ENCODE data around the gene COL26A1.
"Not testable (repeated sequence)": the region's sequence is repeated elsewhere in the genome, so short reads cannot be mapped to it uniquely, and the experiment has no call there.

The COL26A1 gene

DNA sequence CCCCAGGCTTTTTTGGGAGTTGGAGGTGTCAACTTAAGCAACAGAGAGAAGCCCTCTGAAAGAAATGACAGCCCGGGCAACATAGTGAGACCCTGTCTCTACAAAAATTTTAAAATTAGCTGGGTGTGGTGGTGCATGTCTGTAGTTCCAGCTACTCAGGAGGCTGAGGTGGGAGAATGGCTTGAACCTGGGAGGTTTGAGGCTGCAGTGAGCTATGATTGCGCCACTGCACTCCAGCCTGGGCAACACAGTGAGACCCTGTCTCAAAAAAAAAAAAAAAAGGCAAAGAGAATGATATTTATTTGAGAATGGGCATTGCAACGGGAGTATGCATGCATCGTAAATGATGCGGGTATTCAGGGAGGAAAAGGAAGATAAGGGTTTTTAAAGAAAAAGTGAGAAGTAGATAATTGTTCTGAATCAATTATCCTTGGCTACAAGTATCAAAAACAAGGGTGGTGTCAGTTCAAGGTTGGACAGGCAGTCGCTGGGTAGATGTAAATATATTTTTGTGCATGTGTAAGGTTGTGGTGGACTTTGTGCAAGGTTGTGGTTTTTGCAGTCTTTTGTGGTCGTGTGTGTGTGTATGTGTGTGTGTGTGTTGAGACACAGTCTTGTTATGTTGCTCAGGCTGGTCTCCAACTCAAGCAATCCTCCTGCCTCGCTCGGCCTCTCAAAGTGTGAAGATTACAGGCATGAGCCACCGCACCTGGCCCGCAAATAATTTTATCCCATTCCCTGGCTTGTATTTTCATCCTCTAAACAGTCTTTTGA is 65.6 kb downstream of the COL26A1 start:
- Histone ChIP-seq H4K5ac (ENCODE audit: low read length) (no peak overlapping the region), H3K9ac (ENCODE audit: low read length) (no peak overlapping the region), H3K4me3 (ENCODE audit: low read length) (no peak overlapping the region), H2AK5ac (ENCODE audit: low read length) (no peak overlapping the region), H3K23ac (ENCODE audit: low read length) (no peak overlapping the region), H2BK120ac (ENCODE audit: low read depth, low read length) (no peak overlapping the region), H2BK5ac (ENCODE audit: low read length) (no peak overlapping the region), H3K79me1 (ENCODE audit: low read length) (no peaks in the 10 kb centered on the region), H3K4me2 (ENCODE audit: low read length) (no peak overlapping the region), H3K4ac (ENCODE audit: low read depth, low read length) (no peak overlapping the region), H3K56ac (ENCODE audit: low read length) (no peak overlapping the region), H3K36me3 (ENCODE audit: control insufficient read depth, insufficient read depth, low read length) (no peaks in the 10 kb centered on the region), H3K27me3 (ENCODE audit: insufficient read depth, low read length, poor library complexity) (no peaks in the 10 kb centered on the region), H4K8ac (ENCODE audit: low read depth, low read length) (no peak overlapping the region), H2BK15ac (replicated peaks; ENCODE audit: low read depth) (no peak overlapping the region), H3K79me2 (ENCODE audit: control insufficient read depth, insufficient read depth, low read length) (no peaks in the 10 kb centered on the region), H3K27ac (ENCODE audit: low read depth, low read length) (no peak overlapping the region), H3K18ac (ENCODE audit: low read length) (no peak overlapping the region), H3K4me1 (ENCODE audit: control insufficient read depth, low read depth, low read length) (no peaks in the 10 kb centered on the region)
- 100% methylated on average over 3 of the region's 11 CpGs for WGBS (ENCODE audit: extremely low coverage, insufficient coverage, low lambda C conversion rate)
- DNase-seq = no peak

- Histone ChIP-seq H3K36me3 (ENCODE audit: control insufficient read depth, insufficient read depth, low read length) (no peaks in the 10 kb centered on the region), H4K8ac (ENCODE audit: low read depth, low read length) (no peak overlapping the region), H3K4me1 (ENCODE audit: control insufficient read depth, low read depth, low read length) (peaks cover 4% of the 10 kb centered on the region), H3K4me2 (ENCODE audit: low read length) (no peak overlapping the region), H2BK15ac (replicated peaks; ENCODE audit: low read depth) (no peak overlapping the region), H4K5ac (ENCODE audit: low read length) (no peak overlapping the region), H2BK120ac (ENCODE audit: low read depth, low read length) (no peak overlapping the region), H3K79me2 (ENCODE audit: control insufficient read depth, insufficient read depth, low read length) (no peaks in the 10 kb centered on the region), H3K18ac (ENCODE audit: low read length) (no peak overlapping the region), H2AK5ac (ENCODE audit: low read length) (no peak overlapping the region), H3K4me3 (ENCODE audit: low read length) (no peak overlapping the region), H3K56ac (ENCODE audit: low read length) (no peak overlapping the region), H3K4ac (ENCODE audit: low read depth, low read length) (no peak overlapping the region), H3K23ac (ENCODE audit: low read length) (no peak overlapping the region), H3K27me3 (ENCODE audit: insufficient read depth, low read length, poor library complexity) (no peaks in the 10 kb centered on the region), H3K27ac (ENCODE audit: low read depth, low read length) (no peak overlapping the region), H3K9ac (ENCODE audit: low read length) (no peak overlapping the region), H2BK5ac (ENCODE audit: low read length) (no peak overlapping the region), H3K79me1 (ENCODE audit: low read length) (no peaks in the 10 kb centered on the region)
- DNase-seq = no peak
- no CpG with 5 or more reads among the region's 3 CpGs for WGBS (ENCODE audit: extremely low coverage, insufficient coverage, low lambda C conversion rate)
These were observed 69.6 kb downstream of the COL26A1 start for GRCh38 chr7:101432316-101432715.

GRCh38 chr7:101433688-101434087 is 71.0 kb downstream of the COL26A1 start:
- Histone ChIP-seq H2BK120ac (ENCODE audit: low read depth, low read length) (no peak overlapping the region), H3K27me3 (ENCODE audit: insufficient read depth, low read length, poor library complexity) (no peaks in the 10 kb centered on the region), H2BK5ac (ENCODE audit: low read length) (no peak overlapping the region), H3K4me3 (ENCODE audit: low read length) (no peak overlapping the region), H2BK15ac (replicated peaks; ENCODE audit: low read depth) (no peak overlapping the region), H3K4me1 (ENCODE audit: control insufficient read depth, low read depth, low read length) (peaks cover 4% of the 10 kb centered on the region), H3K18ac (ENCODE audit: low read length) (no peak overlapping the region), H4K5ac (ENCODE audit: low read length) (no peak overlapping the region), H3K4ac (ENCODE audit: low read depth, low read length) (no peak overlapping the region), H3K36me3 (ENCODE audit: control insufficient read depth, insufficient read depth, low read length) (no peaks in the 10 kb centered on the region), H2AK5ac (ENCODE audit: low read length) (no peak overlapping the region), H3K4me2 (ENCODE audit: low read length) (no peak overlapping the region), H4K8ac (ENCODE audit: low read depth, low read length) (no peak overlapping the region), H3K23ac (ENCODE audit: low read length) (no peak overlapping the region), H3K79me1 (ENCODE audit: low read length) (no peaks in the 10 kb centered on the region), H3K56ac (ENCODE audit: low read length) (no peak overlapping the region), H3K9ac (ENCODE audit: low read length) (no peak overlapping the region), H3K27ac (ENCODE audit: low read depth, low read length) (no peak overlapping the region), H3K79me2 (ENCODE audit: control insufficient read depth, insufficient read depth, low read length) (no peaks in the 10 kb centered on the region)
- WGBS (ENCODE audit: extremely low coverage, insufficient coverage, low lambda C conversion rate) = no CpG with 5 or more reads among the region's 4 CpGs
- no peak for DNase-seq

GRCh38 chr7:101434155-101434554 is 71.5 kb downstream of the COL26A1 start:
- not testable (repeated sequence) for H3K4ac ChIP-seq (ENCODE audit: low read depth, low read length); H3K4me2 ChIP-seq (ENCODE audit: low read length); H3K36me3 ChIP-seq (ENCODE audit: control insufficient read depth, insufficient read depth, low read length); H3K23ac ChIP-seq (ENCODE audit: low read length); H3K27me3 ChIP-seq (ENCODE audit: insufficient read depth, low read length, poor library complexity); H3K4me3 ChIP-seq (ENCODE audit: low read length); H3K4me1 ChIP-seq (ENCODE audit: control insufficient read depth, low read depth, low read length); H2BK15ac ChIP-seq (replicated peaks; ENCODE audit: low read depth); H3K79me2 ChIP-seq (ENCODE audit: control insufficient read depth, insufficient read depth, low read length); H2BK120ac ChIP-seq (ENCODE audit: low read depth, low read length); H3K27ac ChIP-seq (ENCODE audit: low read depth, low read length); H2BK5ac ChIP-seq (ENCODE audit: low read length); H3K9ac ChIP-seq (ENCODE audit: low read length); H3K18ac ChIP-seq (ENCODE audit: low read length); H4K5ac ChIP-seq (ENCODE audit: low read length); H4K8ac ChIP-seq (ENCODE audit: low read depth, low read length); H2AK5ac ChIP-seq (ENCODE audit: low read length); H3K56ac ChIP-seq (ENCODE audit: low read length); DNase-seq; H3K79me1 ChIP-seq (ENCODE audit: low read length)
- WGBS (ENCODE audit: extremely low coverage, insufficient coverage, low lambda C conversion rate) = no CpG with 5 or more reads among the region's 8 CpGs

GRCh38 chr7:101435461-101436220 is 73.0 kb downstream of the COL26A1 start:
- no peak overlapping the region for H2BK15ac ChIP-seq (replicated peaks; ENCODE audit: low read depth)
- no CpG with 5 or more reads among the region's 22 CpGs for WGBS (ENCODE audit: extremely low coverage, insufficient coverage, low lambda C conversion rate)
- peak overlapping the region; percentile 38 for H3K9ac ChIP-seq (ENCODE audit: low read length)
- H3K23ac ChIP-seq (ENCODE audit: low read length) = peak overlapping the region; percentile 89
- H2AK5ac ChIP-seq (ENCODE audit: low read length) = no peak overlapping the region
- H4K8ac ChIP-seq (ENCODE audit: low read depth, low read length) = no peak overlapping the region
- no peak overlapping the region for H3K4me2 ChIP-seq (ENCODE audit: low read length)
- peaks cover 4% of the 10 kb centered on the region for H3K4me1 ChIP-seq (ENCODE audit: control insufficient read depth, low read depth, low read length)
- no peak overlapping the region for H4K5ac ChIP-seq (ENCODE audit: low read length)
- H3K36me3 ChIP-seq (ENCODE audit: control insufficient read depth, insufficient read depth, low read length) = no peaks in the 10 kb centered on the region
- H3K27me3 ChIP-seq (ENCODE audit: insufficient read depth, low read length, poor library complexity) = no peaks in the 10 kb centered on the region
- H2BK120ac ChIP-seq (ENCODE audit: low read depth, low read length) = no peak overlapping the region
- no peak overlapping the region for H3K27ac ChIP-seq (ENCODE audit: low read depth, low read length)
- peak; percentile 42 for DNase-seq
- no peak overlapping the region for H3K4ac ChIP-seq (ENCODE audit: low read depth, low read length)
- no peak overlapping the region for H3K18ac ChIP-seq (ENCODE audit: low read length)
- H3K4me3 ChIP-seq (ENCODE audit: low read length) = no peak overlapping the region
- no peaks in the 10 kb centered on the region for H3K79me1 ChIP-seq (ENCODE audit: low read length)
- H3K56ac ChIP-seq (ENCODE audit: low read length) = peak overlapping the region; percentile 67
- H3K79me2 ChIP-seq (ENCODE audit: control insufficient read depth, insufficient read depth, low read length) = no peaks in the 10 kb centered on the region
- H2BK5ac ChIP-seq (ENCODE audit: low read length) = no peak overlapping the region

Data from mesendoderm (in vitro differentiated cells).